Stimulated activated CD4-positive, alpha-beta T cell treated with anti-CD3 and anti-CD28 coated beads, Interleukin-15, amount 100 ng/mL, for 1 hour (primary cell): ENCODE results near the gene SLC6A6.

ENCODE experiments used
- DNase-seq, 2 donors: peaks; one replicate each; pipeline ENCODE4 v3.0.0-alpha.2; 2020; ENCODE audit warnings: low read depth in 1 of 2, low spot score in 1 of 2

The SLC6A6 gene

GRCh38 chr3:14402304-14402811 is at the start of gene SLC6A6:
Gene SLC6A6 (plus strand): TSS chr3:14402606. CDS start chr3:14443635, 41,029 bp downstream.
- DNase-seq: peak; percentile 91 to 93

GRCh38 chr3:14353502-14353901 is 48.9 kb upstream of the SLC6A6 start:
- no peak for DNase-seq

GRCh38 chr3:14357463-14357862 is 44.9 kb upstream of the SLC6A6 start:
- no peak for DNase-seq

- DNase-seq: no peak
Observed at GRCh38 chr3:14358426-14359211, 43.8 kb upstream of the SLC6A6 start.

GRCh38 chr3:14359348-14359747 is 43.1 kb upstream of the SLC6A6 start:
- DNase-seq: no peak

GRCh38 chr3:14360123-14360881 is 42.1 kb upstream of the SLC6A6 start:
- no peak for DNase-seq

GRCh38 chr3:14361068-14361677 is 41.2 kb upstream of the SLC6A6 start:
- DNase-seq: no peak

- no peak for DNase-seq
Observed at GRCh38 chr3:14362890-14363289, 39.5 kb upstream of the SLC6A6 start.

GRCh38 chr3:14363379-14363778 is 39.0 kb upstream of the SLC6A6 start:
- DNase-seq: no peak

GRCh38 chr3:14363991-14364390 is 38.4 kb upstream of the SLC6A6 start:
- DNase-seq: no peak

- DNase-seq: no peak
Observed at GRCh38 chr3:14364580-14365292, 37.7 kb upstream of the SLC6A6 start.

GRCh38 chr3:14366248-14366647 is 36.2 kb upstream of the SLC6A6 start:
- no peak for DNase-seq

- DNase-seq: no peak
Observed at GRCh38 chr3:14366915-14367823, 35.2 kb upstream of the SLC6A6 start.

GRCh38 chr3:14368146-14368545 is 34.3 kb upstream of the SLC6A6 start:
- no peak for DNase-seq

GRCh38 chr3:14368885-14369284 is 33.5 kb upstream of the SLC6A6 start:
- no peak for DNase-seq

- no peak for DNase-seq
Observed at GRCh38 chr3:14369675-14370669, 32.4 kb upstream of the SLC6A6 start.

GRCh38 chr3:14370720-14371572 is 31.5 kb upstream of the SLC6A6 start:
- DNase-seq: no peak
